Measurements from ENCODE around the gene APBA2. TPM values are rescaled to one million over a fixed set of nuclear protein-coding genes. Genes with fewer than 3 reads are reported as not detected.

The APBA2 gene
- total and polyA plus RNA-seq, 10 of the 15 experiments (the other 5 are each of a cell fraction or from before 2014, with no cell fraction given): 0.06 to 0.26 (median 0.07) TPM; not detected in 7

GRCh38 chr15:29092376-29093064, 206.7 kb downstream of the APBA2 start:
- in situ Hi-C loops (cut with MboI): no loop called here
- Histone ChIP-seq H3K27me3 (replicated peaks in 1 of 2; ENCODE audit: control insufficient read depth in 2 of 2, insufficient read depth in 2 of 2, low read length in 1 of 2) (no peaks in the 10 kb centered on the region), H3K36me3 (ENCODE audit: control insufficient read depth in 2 of 2, insufficient read depth in 2 of 2, low read length in 1 of 2) (no peaks in the 10 kb centered on the region), H3K4me1 (ENCODE audit: control insufficient read depth, insufficient read depth, low read length) (no peaks in the 10 kb centered on the region), H3K9ac (ENCODE audit: control insufficient read depth, insufficient read depth, low read length) (no peak overlapping the region), H3K79me2 (ENCODE audit: control insufficient read depth, insufficient read depth, low read length) (no peaks in the 10 kb centered on the region), H3K27ac (ENCODE audit: control insufficient read depth, insufficient read depth) (no peak overlapping the region), H4K20me1 (ENCODE audit: control insufficient read depth, insufficient read depth) (no peaks in the 10 kb centered on the region), H2AFZ (ENCODE audit: control insufficient read depth, low read depth, low read length) (no peak overlapping the region), H3K4me3 (no peak overlapping the region), H3K9me3 (replicated peaks; ENCODE audit: control insufficient read depth, insufficient read depth, low read length) (no peaks in the 10 kb centered on the region), H3K4me2 (ENCODE audit: control insufficient read depth, insufficient read depth) (no peak overlapping the region)
- no peak for TF ChIP-seq SUZ12 (IDR thresholded peaks at IDR 0.05; ENCODE audit: unreplicated experiment)
- no peak for TF ChIP-seq WRNIP1 (IDR thresholded peaks at IDR 0.05; ENCODE audit: borderline replicate concordance, low read depth, low read length)
- TF ChIP-seq ESRRA (IDR thresholded peaks at IDR 0.05; ENCODE audit: low read length): no peak
- no peak for TF ChIP-seq MAX (IDR thresholded peaks at IDR 0.05; ENCODE audit: low read depth, low read length)
- no peak for TF ChIP-seq ZZZ3 (IDR thresholded peaks at IDR 0.05; ENCODE audit: control insufficient read depth, insufficient read length, low read depth)
- no peak for TF ChIP-seq REST (IDR thresholded peaks at IDR 0.05; ENCODE audit: low read depth, low read length)
- no peak for TF ChIP-seq IRF4 (IDR thresholded peaks at IDR 0.05; ENCODE audit: low read depth, low read length)
- no peak for TF ChIP-seq TCF7 (IDR thresholded peaks at IDR 0.05; ENCODE audit: borderline replicate concordance)
- TF ChIP-seq NBN (IDR thresholded peaks at IDR 0.05): no peak
- no peak for TF ChIP-seq SMAD5 (IDR thresholded peaks at IDR 0.05; ENCODE audit: low read depth)
- ChIA-PET POLR2A (no interaction called here), RAD21 (ENCODE audit: unreplicated experiment) (no interaction called here), CTCF (interaction anchor here (1.1 to 1.6 kb wide), 2 partner anchors 10 kb away, joined by 5 to 7 read pairs; no protein-coding TSS in a partner anchor), SMC1A (ENCODE audit: uncharacterized antibody, unreplicated experiment) (no interaction called here)
- no TSS peak for BruUV-seq (replicated peaks)
- WGBS (ENCODE audit: insufficient coverage, insufficient replicate concordance, low lambda C conversion rate, missing lambda C conversion rate): 59% methylated on average over 14 of the region's 14 CpGs
- no peak for DNase-seq (ENCODE audit: low read depth, low spot score)
- intact Hi-C loops (cut with micrococcal nuclease; ENCODE audit: unreplicated experiment): no loop called here
- FAIRE-seq: no peak
- ATAC-seq: no peak
